Naive B cell (primary cell): ENCODE results near the gene IGF2BP1. TPM values are rescaled to one million over a fixed set of nuclear protein-coding genes. Genes with fewer than 3 reads are reported as not detected.
"Not testable (repeated sequence)": the region's sequence is repeated elsewhere in the genome, so short reads cannot be mapped to it uniquely, and the experiment has no call there.

Source experiments
- ATAC-seq, 2 donors: fragments of 150-1000 bp; cut with Tn5 transposase; 2 replicates each; pipeline ENCODE4 v1.10.0; 2021; ENCODE audit warnings: low read depth in 2 of 2, mild to moderate bottlenecking in 2 of 2, moderate library complexity in 2 of 2
- DNase-seq: peaks from one replicate; pipeline ENCODE4 v3.0.0; 2022
- H3K27ac Mint-ChIP-seq, 6 donors: one replicate each; pipeline ENCODE4 v1.8.0; 2020 to 2022; ENCODE audit warnings: mild to moderate bottlenecking in 6 of 6, mixed read lengths in 6 of 6, moderate library complexity in 5 of 6, inconsistent platforms in 2 of 6
- H3K27me3 Mint-ChIP-seq, 3 donors: one replicate each; pipeline ENCODE4 v1.8.0; 2021 to 2022; ENCODE audit warnings: mixed read lengths in 3 of 3, mild to moderate bottlenecking in 1 of 3
- H3K36me3 Mint-ChIP-seq, 2 donors: one replicate each; pipeline ENCODE4 v1.8.0; 2020 to 2022; ENCODE audit warnings: mixed read lengths in 2 of 2, inconsistent platforms in 1 of 2, mild to moderate bottlenecking in 1 of 2
- H3K4me1 Mint-ChIP-seq, 3 donors: one replicate each; pipeline ENCODE4 v1.8.0; 2020 to 2022; ENCODE audit warnings: mixed read lengths in 3 of 3, inconsistent platforms in 1 of 3, mild to moderate bottlenecking in 1 of 3, moderate library complexity in 1 of 3
- H3K4me3 Mint-ChIP-seq, 8 donors: one replicate each; pipeline ENCODE4 v1.8.0; 2020 to 2022; ENCODE audit warnings: mild to moderate bottlenecking in 8 of 8, mixed read lengths in 8 of 8, moderate library complexity in 8 of 8, inconsistent platforms in 2 of 8
- H3K9me3 Mint-ChIP-seq, 7 donors: one replicate each; pipeline ENCODE4 v1.8.0; 2020 to 2022; ENCODE audit warnings: mixed read lengths in 7 of 7, mild to moderate bottlenecking in 5 of 7, inconsistent platforms in 2 of 7, moderate library complexity in 1 of 7
- polyA plus RNA-seq, 6 donors: library from polyadenylated mRNA; unstranded; fragments of 300-500 nt; fragmentation: Illumina TruSeq; gene quantifications; one replicate each; pipeline ENCODE4 v1.2.3, GENCODE V29; 2021; ENCODE audit warnings: low read depth in 6 of 6

IGF2BP1 gene
- polyA plus RNA-seq, 6 donors from 2014 or later: not detected

DNA sequence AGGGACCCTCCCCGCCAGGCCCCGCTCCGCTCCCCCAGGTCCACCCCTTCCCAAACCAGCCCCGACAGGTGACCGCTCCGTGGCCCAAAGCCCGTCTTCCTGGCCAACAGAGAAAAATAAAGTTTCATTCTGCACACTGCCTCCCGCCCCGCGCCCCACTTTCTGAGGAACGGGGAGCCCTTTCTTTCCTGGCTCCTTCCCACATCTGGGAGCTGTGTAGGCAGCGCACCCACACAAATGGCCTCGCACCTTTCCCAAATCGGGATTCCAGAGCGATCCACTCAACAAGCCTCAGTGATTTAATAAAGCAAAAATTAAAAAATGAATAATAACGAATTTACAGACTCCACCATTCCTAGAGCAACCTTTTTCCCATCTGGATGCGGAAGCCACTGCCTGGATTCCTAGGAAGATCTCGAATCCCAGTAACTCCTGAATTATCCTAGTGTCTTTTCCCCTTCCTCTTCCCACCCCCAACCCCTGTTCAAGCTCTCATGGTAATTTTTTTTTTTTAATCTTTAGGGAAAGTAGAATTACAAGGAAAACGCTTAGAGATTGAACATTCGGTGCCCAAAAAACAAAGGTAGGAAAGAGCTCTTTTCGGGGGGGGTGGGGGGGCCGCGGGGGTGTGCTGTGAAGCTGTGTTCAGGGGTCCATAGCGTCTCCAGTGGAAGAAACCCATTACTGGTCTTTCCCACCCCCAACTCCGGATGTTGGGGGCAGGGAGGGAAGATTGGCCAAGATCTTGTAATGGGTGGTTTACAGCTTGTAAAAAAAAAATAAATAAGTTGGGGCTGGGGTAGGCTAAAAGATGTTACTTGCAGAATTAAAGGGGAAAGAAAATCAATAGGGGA, 1.6 kb downstream of the IGF2BP1 start:
- H3K4me3 Mint-ChIP-seq: peak overlapping the region; percentile 76 to 90 (median 82)
- peaks cover 23 to 39% (median 36%) of the 10 kb centered on the region in 3 donors for H3K4me1 Mint-ChIP-seq
- H3K27me3 Mint-ChIP-seq: peaks cover 74 to 89% (median 84%) of the 10 kb centered on the region in 3 donors
- H3K27ac Mint-ChIP-seq: peak overlapping the region in 1 of 6 donors; percentile 93
- H3K9me3 Mint-ChIP-seq: peaks cover 0 to 7% (median 0%) of the 10 kb centered on the region in 7 donors
- DNase-seq (no peak), ATAC-seq (no peak)
- peaks cover 0 to 15% of the 10 kb centered on the region in 2 donors for H3K36me3 Mint-ChIP-seq

GRCh38 chr17:49000943-49001342, 3.8 kb downstream of the IGF2BP1 start:
- Mint-ChIP-seq H3K4me1 (peaks cover 23 to 36% (median 32%) of the 10 kb centered on the region in 3 donors), H3K36me3 (peaks cover 0 to 15% of the 10 kb centered on the region in 2 donors), H3K27ac (no peak overlapping the region), H3K4me3 (peak overlapping the region in 1 of 8 donors; percentile 8), H3K9me3 (peaks cover 0 to 7% (median 0%) of the 10 kb centered on the region in 7 donors), H3K27me3 (peaks cover 74 to 94% (median 94%) of the 10 kb centered on the region in 3 donors)
- DNase-seq (no peak), ATAC-seq (no peak)

DNA sequence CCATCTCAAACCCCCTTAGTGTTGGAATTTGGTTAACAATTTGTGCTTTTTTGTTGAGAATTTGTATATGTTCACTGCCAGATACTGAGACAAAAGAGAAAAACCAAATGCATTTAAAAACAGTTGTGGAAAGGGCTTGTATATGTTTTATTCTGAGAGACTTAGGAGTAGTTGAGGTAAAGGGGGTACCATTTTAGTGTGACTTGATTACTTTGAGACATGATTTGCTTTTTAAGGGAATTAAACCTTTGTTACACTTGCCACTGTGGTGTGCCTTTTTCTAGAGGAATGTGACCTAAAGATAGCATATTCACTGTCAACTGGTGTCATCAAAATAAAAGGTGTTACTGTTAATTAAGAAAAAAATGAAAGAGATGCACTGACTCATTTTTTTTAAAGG, 4.5 kb downstream of the IGF2BP1 start:
- H3K4me3 Mint-ChIP-seq: no peak overlapping the region
- DNase-seq: no peak
- ATAC-seq: no peak
- peaks cover 18 to 31% (median 27%) of the 10 kb centered on the region in 3 donors for H3K4me1 Mint-ChIP-seq
- no peak overlapping the region for H3K27ac Mint-ChIP-seq
- peaks cover 0 to 10% of the 10 kb centered on the region in 2 donors for H3K36me3 Mint-ChIP-seq
- peaks cover 76 to 96% (median 94%) of the 10 kb centered on the region in 3 donors for H3K27me3 Mint-ChIP-seq
- peaks cover 0 to 7% (median 0%) of the 10 kb centered on the region in 7 donors for H3K9me3 Mint-ChIP-seq

GRCh38 chr17:49002331-49002730, 5.1 kb downstream of the IGF2BP1 start:
- ATAC-seq: no peak
- DNase-seq: no peak
- H3K27ac Mint-ChIP-seq: no peak overlapping the region
- peaks cover 0 to 8% of the 10 kb centered on the region in 2 donors for H3K36me3 Mint-ChIP-seq
- peaks cover 79 to 96% (median 94%) of the 10 kb centered on the region in 3 donors for H3K27me3 Mint-ChIP-seq
- no peak overlapping the region for H3K4me3 Mint-ChIP-seq
- H3K4me1 Mint-ChIP-seq: peaks cover 15 to 24% (median 22%) of the 10 kb centered on the region in 3 donors
- H3K9me3 Mint-ChIP-seq: peaks cover 0 to 7% (median 0%) of the 10 kb centered on the region in 7 donors

DNA sequence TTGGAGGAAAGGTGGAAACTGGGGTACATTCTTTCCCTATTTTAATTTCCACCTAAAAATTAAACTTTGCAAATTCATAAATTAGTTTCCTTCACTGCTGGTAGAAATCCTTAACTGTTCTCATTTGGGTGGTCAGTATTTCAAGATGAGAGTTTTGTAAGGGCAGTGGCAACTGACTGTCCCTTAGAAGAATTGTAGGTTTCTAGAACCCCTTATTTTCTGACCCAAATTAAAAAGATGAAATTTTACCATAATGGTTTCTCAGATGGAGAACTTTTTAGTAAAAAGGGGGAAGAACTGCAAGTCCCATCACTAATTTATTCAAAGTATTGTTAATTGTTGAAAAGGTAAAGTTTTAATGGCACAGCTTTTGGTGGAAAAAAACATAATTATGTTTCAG, 5.6 kb downstream of the IGF2BP1 start:
- ATAC-seq (no peak), DNase-seq (no peak)
- peaks cover 83 to 98% (median 96%) of the 10 kb centered on the region in 3 donors for H3K27me3 Mint-ChIP-seq
- H3K9me3 Mint-ChIP-seq: peaks cover 0 to 7% (median 0%) of the 10 kb centered on the region in 7 donors
- peaks cover 15 to 20% (median 17%) of the 10 kb centered on the region in 3 donors for H3K4me1 Mint-ChIP-seq
- no peak overlapping the region for H3K27ac Mint-ChIP-seq
- peaks cover 0 to 8% of the 10 kb centered on the region in 2 donors for H3K36me3 Mint-ChIP-seq
- H3K4me3 Mint-ChIP-seq: no peak overlapping the region

- H3K27ac Mint-ChIP-seq: peak overlapping the region in 1 of 6 donors; percentile 31
- peaks cover 0 to 8% of the 10 kb centered on the region in 2 donors for H3K36me3 Mint-ChIP-seq
- DNase-seq (no peak), ATAC-seq (no peak)
- peaks cover 8 to 10% (median 9%) of the 10 kb centered on the region in 3 donors for H3K4me1 Mint-ChIP-seq
- H3K9me3 Mint-ChIP-seq: peaks cover 0 to 7% (median 0%) of the 10 kb centered on the region in 7 donors
- peak overlapping the region in 1 of 8 donors; percentile 32 for H3K4me3 Mint-ChIP-seq
- peaks cover 86 to 96% (median 94%) of the 10 kb centered on the region in 3 donors for H3K27me3 Mint-ChIP-seq
These were observed 6.6 kb downstream of the IGF2BP1 start for GRCh38 chr17:49003557-49004511.

DNA sequence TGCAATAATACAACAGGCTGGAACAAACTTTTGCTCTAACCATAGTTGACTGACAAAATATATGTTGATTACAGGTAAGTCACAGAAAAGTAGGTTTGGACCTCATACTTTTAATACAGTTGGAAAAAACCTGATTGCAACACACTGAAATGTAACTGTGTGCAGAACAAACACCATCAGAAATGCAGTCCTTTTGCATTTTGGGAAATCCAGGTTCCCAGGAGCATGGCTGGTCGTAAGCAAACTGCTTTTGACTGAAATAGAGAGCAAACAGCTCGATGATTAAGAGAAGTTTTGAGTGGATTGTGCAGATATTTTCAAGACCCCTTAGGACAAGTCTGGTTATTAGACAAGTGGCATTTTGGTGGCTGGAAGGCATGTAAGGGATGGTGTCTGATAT, 8.0 kb downstream of the IGF2BP1 start:
- DNase-seq (no peak), ATAC-seq (no peak)
- no peak overlapping the region for H3K4me3 Mint-ChIP-seq
- H3K4me1 Mint-ChIP-seq: peaks cover 5 to 10% (median 8%) of the 10 kb centered on the region in 3 donors
- no peak overlapping the region for H3K27ac Mint-ChIP-seq
- peaks cover 0 to 8% of the 10 kb centered on the region in 2 donors for H3K36me3 Mint-ChIP-seq
- H3K27me3 Mint-ChIP-seq: peaks cover 77 to 87% (median 85%) of the 10 kb centered on the region in 3 donors
- H3K9me3 Mint-ChIP-seq: peaks cover 0 to 6% (median 0%) of the 10 kb centered on the region in 7 donors

- H3K27me3 Mint-ChIP-seq: peaks cover 70 to 87% (median 79%) of the 10 kb centered on the region in 3 donors
- DNase-seq, H3K4me1 Mint-ChIP-seq, H3K36me3 Mint-ChIP-seq, ATAC-seq, H3K27ac Mint-ChIP-seq, H3K9me3 Mint-ChIP-seq, H3K4me3 Mint-ChIP-seq: not testable (repeated sequence)
These were observed 11.7 kb downstream of the IGF2BP1 start for GRCh38 chr17:49008908-49009307.

GRCh38 chr17:49012769-49013255, 15.6 kb downstream of the IGF2BP1 start:
- Mint-ChIP-seq H3K36me3 (no peaks in the 10 kb centered on the region), H3K4me1 (peaks cover 4 to 6% (median 5%) of the 10 kb centered on the region in 3 donors), H3K27ac (peak overlapping the region in 1 of 6 donors; percentile 47), H3K27me3 (peaks cover 57 to 83% (median 74%) of the 10 kb centered on the region in 3 donors), H3K4me3 (no peak overlapping the region), H3K9me3 (no peaks in the 10 kb centered on the region)
- no peak for ATAC-seq
- DNase-seq: no peak

DNA sequence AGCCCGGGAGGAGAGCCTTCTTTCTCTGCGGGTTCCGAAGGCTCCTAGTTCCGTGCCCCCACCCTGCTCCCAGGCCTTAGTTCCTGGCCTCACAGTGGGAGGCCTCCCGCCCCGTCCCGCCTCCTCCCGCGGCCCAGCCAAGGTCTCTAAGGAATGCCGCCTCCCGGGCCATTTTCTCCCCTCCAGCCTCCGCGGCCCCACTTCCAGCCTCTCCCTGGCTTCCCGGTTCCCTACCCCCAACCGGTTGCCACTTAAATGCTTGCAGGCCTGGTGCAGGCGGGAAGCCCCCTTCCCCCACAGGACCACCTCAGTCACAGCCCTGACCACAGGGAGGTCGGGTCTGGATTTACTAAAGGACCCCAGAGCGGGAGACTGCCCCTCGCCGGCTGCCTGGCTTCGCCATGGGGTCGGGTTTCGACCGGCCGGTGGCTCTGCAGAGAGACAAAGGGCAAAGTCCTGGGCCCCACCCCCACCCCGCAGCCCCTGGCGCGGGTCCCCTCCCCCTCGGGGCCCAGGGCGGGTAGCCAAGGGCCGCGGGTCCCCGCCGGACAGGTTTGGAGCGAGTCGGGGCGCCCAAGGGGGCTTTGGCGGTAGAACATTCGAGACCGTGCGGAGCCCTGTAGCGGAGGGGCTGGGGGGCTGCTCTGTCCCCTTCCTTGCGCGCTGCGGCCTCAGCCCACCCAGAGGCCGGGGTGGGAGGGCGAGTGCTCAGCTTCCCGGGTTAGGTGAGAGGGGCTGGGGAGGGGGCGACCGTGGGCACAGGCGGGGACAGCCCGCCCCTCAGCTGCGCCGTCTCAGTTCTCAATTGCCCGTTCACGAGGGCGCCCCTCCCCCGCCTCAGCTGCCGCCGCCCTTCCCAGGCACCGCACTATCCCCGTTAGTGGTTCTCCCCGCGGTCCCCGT, 16.4 kb downstream of the IGF2BP1 start:
- DNase-seq (no peak), ATAC-seq (no peak)
- H3K27me3 Mint-ChIP-seq: peaks cover 57 to 82% (median 77%) of the 10 kb centered on the region in 3 donors
- H3K4me1 Mint-ChIP-seq: peaks cover 4 to 6% (median 5%) of the 10 kb centered on the region in 3 donors
- H3K9me3 Mint-ChIP-seq: no peaks in the 10 kb centered on the region
- no peak overlapping the region for H3K4me3 Mint-ChIP-seq
- H3K27ac Mint-ChIP-seq: no peak overlapping the region
- no peaks in the 10 kb centered on the region for H3K36me3 Mint-ChIP-seq

GRCh38 chr17:49015179-49015923, 18.2 kb downstream of the IGF2BP1 start:
- Mint-ChIP-seq H3K4me3 (no peak overlapping the region), H3K27me3 (peaks cover 56 to 77% (median 71%) of the 10 kb centered on the region in 3 donors), H3K4me1 (peaks cover 4 to 6% (median 5%) of the 10 kb centered on the region in 3 donors), H3K36me3 (no peaks in the 10 kb centered on the region), H3K9me3 (no peaks in the 10 kb centered on the region), H3K27ac (no peak overlapping the region)
- no peak for DNase-seq
- ATAC-seq: no peak
